GM12878 (cell line): ENCODE measurements around the gene PAPSS2. TPM values are rescaled to one million over a fixed set of nuclear protein-coding genes. Genes with fewer than 3 reads are reported as not detected.

ENCODE experiments used
- ATAC-seq: fragments of 200-7000 bp; cut with Tn5 transposase; 3 replicates; pipeline ENCODE4 v1.9.1; 2020; ENCODE audit warnings: mild to moderate bottlenecking, moderate library complexity
- BruUV-seq: library from RNA; stranded (reverse); fragments of 400-500 nt; replicated peaks from 2 replicates; lab custom pipeline; 2021; lab: Mats Ljungman, UMichigan
- CTCF ChIA-PET: fragments of 300-600 bp; sonication (Branson Sonifier 250); formaldehyde crosslinking; extraction: SDS; loops from one replicate; lab custom pipeline; 2021; ENCODE audit warnings: inconsistent platforms; lab: Yijun Ruan, JAX
- POLR2A ChIA-PET: fragments of 350-600 bp; formaldehyde crosslinking; extraction: SDS; loops from one replicate; lab custom pipeline; 2021; ENCODE audit warnings: inconsistent platforms; lab: Charles Lee
- RAD21 ChIA-PET: fragments of 300-600 bp; sonication (Branson Sonifier 250); formaldehyde crosslinking; loops from one replicate; lab custom pipeline; 2023; ENCODE audit warnings: antibody characterized with exemption; ENCODE audit not compliant: unreplicated experiment; lab: Charles Lee
- SMC1A ChIA-PET: fragments of 300-600 bp; sonication (Branson Sonifier 250); formaldehyde crosslinking; loops from one replicate; lab custom pipeline; 2023; ENCODE audit not compliant: unreplicated experiment, uncharacterized antibody; lab: Charles Lee
- DNase-seq: peaks from one replicate; pipeline ENCODE4 v3.0.0-alpha.2; 2011; ENCODE audit warnings: low read depth, low spot score
- FAIRE-seq: peaks from 3 replicates; lab custom pipeline; 2011; peaks lifted over from hg19 to GRCh38; lab: Jason Lieb, UNC
- H2AFZ ChIP-seq: 2 replicates; pipeline ENCODE4 v1.6.0; 2011; ENCODE audit warnings: low read depth, low read length, control low read depth; ENCODE audit not compliant: control insufficient read depth
- H3K27ac ChIP-seq: 2 replicates; pipeline ENCODE4 v1.5.1; 2011; ENCODE audit warnings: control low read depth; ENCODE audit not compliant: control insufficient read depth, insufficient read depth
- H3K27me3 ChIP-seq, 2 experiments: replicated peaks in 1 of 2; 2 replicates each; pipeline versions ENCODE4 v1.6.0 to v1.6.1; 2011; ENCODE audit warnings: low read length in 1 of 2; ENCODE audit not compliant: control insufficient read depth in 2 of 2, insufficient read depth in 2 of 2
- H3K36me3 ChIP-seq, 2 experiments: 2 replicates each; pipeline ENCODE4 v1.5.1; 2011; ENCODE audit warnings: low read length in 1 of 2; ENCODE audit not compliant: control insufficient read depth in 2 of 2, insufficient read depth in 2 of 2
- H3K4me1 ChIP-seq: 2 replicates; pipeline ENCODE4 v1.6.1; 2011; ENCODE audit warnings: mild to moderate bottlenecking, low read length, moderate library complexity, mixed read lengths; ENCODE audit not compliant: control insufficient read depth, insufficient read depth
- H3K4me2 ChIP-seq: 2 replicates; pipeline ENCODE4 v1.6.0; 2011; ENCODE audit warnings: control low read depth; ENCODE audit not compliant: control insufficient read depth, insufficient read depth
- H3K4me3 ChIP-seq: fragments of 200-600 bp; sonication (generic); 2 replicates; pipeline ENCODE4 v1.5.1; 2016
- H3K79me2 ChIP-seq: 2 replicates; pipeline ENCODE4 v1.6.0; 2011; ENCODE audit warnings: low read length; ENCODE audit not compliant: control insufficient read depth, insufficient read depth
- H3K9ac ChIP-seq: 2 replicates; pipeline ENCODE4 v1.8.0; 2011; ENCODE audit warnings: low read length, control low read depth, mixed read lengths; ENCODE audit not compliant: control insufficient read depth, insufficient read depth
- H3K9me3 ChIP-seq: replicated peaks from 3 replicates; pipeline ENCODE4 v1.5.1; 2011; ENCODE audit warnings: mild to moderate bottlenecking, low read length; ENCODE audit not compliant: control insufficient read depth, insufficient read depth
- H4K20me1 ChIP-seq: 2 replicates; pipeline ENCODE4 v1.6.0; 2011; ENCODE audit not compliant: control insufficient read depth, insufficient read depth
- CHD1 ChIP-seq: IDR thresholded peaks from 2 replicates; pipeline ENCODE4 v1.6.1; 2012; ENCODE audit warnings: low read depth, low read length, improper control_type of control experiment
- RAD51 ChIP-seq: fragments of 450-650 bp; IDR thresholded peaks from 2 replicates; pipeline ENCODE4 v1.6.1; 2016; ENCODE audit warnings: moderate library complexity, mild to moderate bottlenecking, inconsistent platforms
- RFX5 ChIP-seq: IDR thresholded peaks from 2 replicates; pipeline ENCODE4 v1.6.1; 2011; ENCODE audit warnings: low read depth, low read length, improper control_type of control experiment
- SMAD5 ChIP-seq: IDR thresholded peaks from 2 replicates; pipeline ENCODE4 v1.6.1; 2016; ENCODE audit warnings: antibody characterized with exemption, low read depth
- STAT3 ChIP-seq: IDR thresholded peaks from 2 replicates; pipeline ENCODE4 v1.6.1; 2011; ENCODE audit warnings: low read depth, low read length, improper control_type of control experiment
- WGBS: methylation state at CpG from one replicate; pipeline ENCODE4 v1.1.6; 2016; ENCODE audit warnings: low lambda C conversion rate; ENCODE audit not compliant: insufficient replicate concordance, insufficient coverage; ENCODE audit errors: missing lambda C conversion rate; 5-methylcytosine and 5-hydroxymethylcytosine counted together
- in situ Hi-C: fragments of 300-500 bp; cut with MboI; formaldehyde crosslinking; loops from 9 replicates; pipeline ENCODE4 v1.14.3; 2018; ENCODE audit warnings: mixed read lengths
- intact Hi-C: fragments of 100-400 bp; cut with micrococcal nuclease; formaldehyde crosslinking; loops from one replicate; pipeline ENCODE4 v1.14.2; 2022; ENCODE audit not compliant: unreplicated experiment
- polyA plus RNA-seq, 11 experiments: library from polyadenylated mRNA; depleted of rRNA in 4 of 11; unstranded in 6 of 11; stranded (reverse) in 5 of 11; fragments of >200 nt; fragmentation: Nextera tagmentation in 4 of 11; fragmentation: Illumina TruSeq in 1 of 11; extraction: Ambion mirVana in 4 of 11; extraction: Trizol in 1 of 11; gene quantifications; 1 replicate in 1 of 11; 2 replicates in 10 of 11; pipeline versions ENCODE4 v1.2.1 to v1.2.3, GENCODE V29; 2011 to 2016; ENCODE audit warnings: inconsistent platforms in 2 of 11, missing spikeins in 2 of 11, low read depth in 1 of 11
- total RNA-seq, 4 experiments: library from RNA; depleted of rRNA in 3 of 4; stranded (reverse); fragments of >200 nt in 3 of 4; fragmentation: Illumina TruSeq in 1 of 4; extraction: Trizol in 1 of 4; gene quantifications; 2 replicates each; pipeline versions ENCODE4 v1.2.1 to v1.2.3, GENCODE V29; 2013 to 2021

Gene PAPSS2
- total and polyA plus RNA-seq, 10 of the 15 experiments (the other 5 are each of a cell fraction or from before 2014, with no cell fraction given) = 0.15 to 2.1 (median 0.37) TPM

DNA sequence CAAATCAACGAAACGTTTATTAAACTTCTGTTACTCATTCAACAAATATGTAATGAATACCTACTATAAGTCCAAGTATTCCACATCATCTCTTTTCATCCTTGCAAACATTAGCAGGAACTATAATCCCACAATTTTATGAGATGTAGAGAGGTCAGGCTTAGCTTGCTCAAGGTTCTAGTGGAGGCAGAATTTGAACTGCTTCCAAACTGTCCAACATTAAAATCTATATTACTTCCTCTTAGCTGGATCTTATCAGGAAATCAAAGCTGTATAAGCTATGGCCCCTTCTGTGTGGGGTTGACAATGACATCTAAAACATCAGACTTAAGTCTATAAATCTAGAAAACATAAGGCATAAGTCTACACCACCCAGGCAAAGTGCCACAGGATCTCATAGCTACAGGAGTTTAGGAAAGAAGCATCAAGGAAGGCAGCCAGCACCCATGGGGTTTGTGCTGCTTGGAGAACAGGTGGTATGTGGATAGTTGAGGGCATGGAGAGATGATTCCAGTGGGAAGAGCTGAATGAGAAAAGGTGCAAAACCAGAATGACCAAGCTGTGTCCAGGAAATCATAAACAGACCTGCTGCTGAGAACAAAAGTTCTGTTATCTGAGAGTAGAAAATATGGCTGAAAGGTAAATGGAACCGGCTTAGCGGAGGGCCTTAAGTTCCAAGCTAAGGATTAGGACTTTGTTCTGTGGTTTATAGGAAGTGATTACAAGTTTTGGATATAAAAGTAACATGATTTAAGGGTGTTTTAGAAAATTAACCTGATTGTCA lies 34.5 kb downstream of the PAPSS2 start (continued):
- TF ChIP-seq CHD1 (no peak), STAT3 (no peak)

DNA sequence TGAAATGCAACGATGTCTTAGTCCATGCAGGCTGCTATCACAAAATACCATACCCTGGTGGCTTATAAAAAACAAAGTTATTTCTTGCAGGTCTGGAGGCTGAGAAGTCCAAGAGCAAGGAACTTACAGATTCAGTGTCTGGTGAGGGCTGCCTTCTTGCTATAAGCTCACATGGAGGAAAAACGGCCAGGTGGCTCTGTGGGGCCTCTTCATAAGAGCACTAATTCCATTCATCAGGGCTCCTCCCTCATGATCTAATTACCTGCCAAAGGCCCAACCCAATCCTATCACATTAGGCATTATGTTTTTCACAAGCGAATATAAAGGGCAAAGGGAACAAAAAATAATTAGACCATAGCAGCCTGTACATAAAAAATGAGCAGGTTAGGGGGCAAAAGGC lies 35.4 kb downstream of the PAPSS2 start:
- Histone ChIP-seq H3K4me3 (no peak overlapping the region), H3K36me3 (no peaks in the 10 kb centered on the region), H2AFZ (no peak overlapping the region), H4K20me1 (no peaks in the 10 kb centered on the region), H3K27me3 (no peaks in the 10 kb centered on the region; a peak in 1 of 4 replicates), H3K4me1 (no peaks in the 10 kb centered on the region), H3K4me2 (no peak overlapping the region), H3K9ac (no peak overlapping the region), H3K9me3 (no peaks in the 10 kb centered on the region), H3K27ac (no peak overlapping the region), H3K79me2 (no peaks in the 10 kb centered on the region)
- WGBS = 15% methylated on average over 3 of the region's 3 CpGs
- TF ChIP-seq RFX5 (no peak), SMAD5 (no peak), RAD51 (no peak)
- ChIA-PET SMC1A (interaction anchor here (1.0 to 1.4 kb wide), 3 partner anchors 21 to 56 kb away, joined by 3 to 4 read pairs (median 3); no protein-coding TSS in a partner anchor), POLR2A (no interaction called here), CTCF (no interaction called here), RAD21 (no interaction called here)
- intact Hi-C loops = no loop called here
- no TSS peak for BruUV-seq
- FAIRE-seq (no peak), DNase-seq (no peak), ATAC-seq (no peak)
- in situ Hi-C loops = no loop called here
